IMR-90 (cell line): Measurements from ENCODE around the gene PPBP. TPM values are rescaled to one million over a fixed set of nuclear protein-coding genes. Genes with fewer than 3 reads are reported as not detected.

Experiments
- ATAC-seq: fragments of 200-7000 bp; cut with Tn5 transposase; 2 replicates; pipeline ENCODE4 v1.9.1; 2020; ENCODE audit warnings: low read depth, mild to moderate bottlenecking, moderate library complexity
- BruUV-seq: library from RNA; stranded (reverse); fragments of 400-500 nt; replicated peaks from 2 replicates; lab custom pipeline; 2021; lab: Mats Ljungman, UMichigan
- CTCF ChIA-PET: fragments of 300-600 bp; formaldehyde crosslinking; extraction: SDS; loops from one replicate; lab custom pipeline; 2021; ENCODE audit warnings: antibody characterized with exemption; lab: Yijun Ruan, JAX
- POLR2A ChIA-PET: fragments of 300-600 bp; sonication (Branson Sonifier 250); formaldehyde crosslinking; loops from one replicate; lab custom pipeline; 2022; ENCODE audit warnings: antibody characterized with exemption; ENCODE audit not compliant: unreplicated experiment; lab: Charles Lee
- DNase-seq: peaks from one replicate; pipeline ENCODE4 v3.0.0; 2013
- H2AFZ ChIP-seq: replicated peaks from 2 replicates; pipeline ENCODE3; 2013; ENCODE audit warnings: low read length, mild to moderate bottlenecking; ENCODE audit not compliant: poor library complexity
- H2AK5ac ChIP-seq: 2 replicates; pipeline ENCODE4 v1.6.1; 2013; ENCODE audit warnings: low read depth, low read length, inconsistent platforms
- H2AK9ac ChIP-seq: replicated peaks from 2 replicates; pipeline ENCODE3; 2013; ENCODE audit warnings: mild to moderate bottlenecking, low read depth, low read length, moderate library complexity; ENCODE audit not compliant: poor library complexity
- H2BK120ac ChIP-seq: 2 replicates; pipeline ENCODE4 v1.6.1; 2013; ENCODE audit warnings: low read depth, low read length, inconsistent platforms
- H2BK15ac ChIP-seq: 3 replicates; pipeline ENCODE4 v1.6.1; 2013; ENCODE audit warnings: low read depth, low read length, inconsistent platforms
- H2BK20ac ChIP-seq: 2 replicates; pipeline ENCODE4 v1.6.1; 2013; ENCODE audit warnings: low read depth, mild to moderate bottlenecking, inconsistent platforms, low read length, moderate library complexity
- H2BK5ac ChIP-seq: 2 replicates; pipeline ENCODE4 v1.6.1; 2013; ENCODE audit warnings: mild to moderate bottlenecking, low read depth, low read length, inconsistent platforms; ENCODE audit not compliant: poor library complexity, severe bottlenecking
- H3K14ac ChIP-seq: replicated peaks from 2 replicates; pipeline ENCODE4 v1.6.1; 2013; ENCODE audit warnings: low read depth, low read length, inconsistent platforms
- H3K18ac ChIP-seq: 2 replicates; pipeline ENCODE4 v1.6.1; 2013; ENCODE audit warnings: low read depth, low read length, control low read depth
- H3K23ac ChIP-seq: 2 replicates; pipeline ENCODE4 v1.6.1; 2013; ENCODE audit warnings: low read depth, low read length, inconsistent platforms
- H3K27ac ChIP-seq: 2 replicates; pipeline ENCODE4 v1.5.1; 2013; ENCODE audit warnings: mild to moderate bottlenecking, control low read depth, low read length; ENCODE audit not compliant: insufficient read depth
- H3K27me3 ChIP-seq: 2 replicates; pipeline ENCODE4 v1.6.1; 2013; ENCODE audit warnings: low read length; ENCODE audit not compliant: control insufficient read depth, insufficient read depth
- H3K36me3 ChIP-seq: 2 replicates; pipeline ENCODE4 v1.6.1; 2013; ENCODE audit warnings: low read length, mixed read lengths; ENCODE audit not compliant: control insufficient read depth, insufficient read depth
- H3K4ac ChIP-seq: 2 replicates; pipeline ENCODE4 v1.6.1; 2013; ENCODE audit warnings: low read depth, low read length, inconsistent platforms
- H3K4me1 ChIP-seq: 2 replicates; pipeline ENCODE4 v1.6.1; 2013; ENCODE audit warnings: low read length, mixed read lengths; ENCODE audit not compliant: control insufficient read depth, insufficient read depth
- H3K4me2 ChIP-seq: 2 replicates; pipeline ENCODE4 v1.6.1; 2013; ENCODE audit warnings: low read depth, mild to moderate bottlenecking, control low read depth, low read length, moderate library complexity
- H3K4me3 ChIP-seq: 2 replicates; pipeline ENCODE4 v1.5.1; 2013; ENCODE audit warnings: low read depth, mild to moderate bottlenecking, control low read depth, low read length, moderate library complexity; ENCODE audit not compliant: insufficient read depth
- H3K56ac ChIP-seq: 2 replicates; pipeline ENCODE4 v1.6.1; 2013; ENCODE audit warnings: low read length, inconsistent platforms; ENCODE audit not compliant: insufficient read depth; ENCODE audit errors: extremely low read depth
- H3K79me1 ChIP-seq, 2 experiments: 2 replicates each; pipeline ENCODE4 v1.6.1; 2013; ENCODE audit warnings: low read length in 2 of 2, inconsistent platforms in 1 of 2, low read depth in 1 of 2
- H3K9ac ChIP-seq: 2 replicates; pipeline ENCODE4 v1.6.1; 2013; ENCODE audit warnings: low read depth, low read length, control low read depth
- H3K9me1 ChIP-seq: 2 replicates; pipeline ENCODE4 v1.6.1; 2013; ENCODE audit warnings: low read length, inconsistent platforms; ENCODE audit not compliant: insufficient read depth
- H3K9me3 ChIP-seq: 2 replicates; pipeline ENCODE4 v1.6.1; 2013; ENCODE audit warnings: low read length; ENCODE audit not compliant: control insufficient read depth, insufficient read depth
- H4K20me1 ChIP-seq: 2 replicates; pipeline ENCODE4 v1.6.1; 2013; ENCODE audit warnings: low read length, inconsistent platforms; ENCODE audit not compliant: insufficient read depth
- H4K5ac ChIP-seq: 2 replicates; pipeline ENCODE4 v1.6.1; 2013; ENCODE audit warnings: mild to moderate bottlenecking, low read depth, low read length, control low read depth
- H4K8ac ChIP-seq, 2 experiments: 2 replicates each; pipeline ENCODE4 v1.6.1; 2013; ENCODE audit warnings: low read depth in 2 of 2, low read length in 2 of 2, control low read depth in 1 of 2, inconsistent platforms in 1 of 2
- H4K91ac ChIP-seq: 2 replicates; pipeline ENCODE4 v1.6.1; 2013; ENCODE audit warnings: low read depth, low read length, inconsistent platforms; ENCODE audit not compliant: insufficient read depth
- SMC3 ChIP-seq: fragments of 150-350 bp; IDR thresholded peaks from 2 replicates; pipeline ENCODE4 v1.6.1; 2016; ENCODE audit warnings: low read depth, mild to moderate bottlenecking, antibody characterized with exemption, low read length, moderate library complexity
- dilution Hi-C: fragments of 300-500 bp; cut with HindIII; formaldehyde crosslinking; loops from one replicate; pipeline ENCODE4 v1.14.3; 2018; ENCODE audit warnings: low sequenced_read_pairs; ENCODE audit not compliant: unreplicated experiment
- in situ Hi-C: fragments of 300-500 bp; cut with MboI; formaldehyde crosslinking; loops from 3 replicates; pipeline ENCODE4 v1.14.3; 2019; ENCODE audit warnings: low sequenced_read_pairs, inconsistent platforms, mixed read lengths
- intact Hi-C: fragments of 100-400 bp; cut with micrococcal nuclease; formaldehyde crosslinking; loops from 2 replicates; pipeline ENCODE4 v1.10.0; 2022
- polyA plus RNA-seq, 3 experiments: library from polyadenylated mRNA; depleted of rRNA; stranded (reverse); fragments of >200 nt; gene quantifications; 2 replicates each; pipeline ENCODE4 v1.2.3, GENCODE V29; 2012; ENCODE audit warnings: low replicate concordance in 1 of 3
- total RNA-seq: library from RNA; depleted of rRNA; stranded (reverse); fragments of >200 nt; gene quantifications from 2 replicates; pipeline ENCODE4 v1.2.3, GENCODE V29; 2012
- TF ChIP-seq, protein P1 (sequence below): conservative IDR thresholded peaks from 2 replicates; pipeline ENCODE4 v1.5.1; 2012; ENCODE audit warnings: mild to moderate bottlenecking, low read depth, low read length, improper control_type of control experiment

The PPBP gene
- total and polyA plus RNA-seq, 2 of the 4 experiments (the other 2 are of a cell fraction) = not detected

GRCh38 chr4:74030285-74030684 lies 42.3 kb upstream of the PPBP start:
- BruUV-seq = no TSS peak
- Histone ChIP-seq H3K18ac (no peak overlapping the region), H3K4me1 (no peaks in the 10 kb centered on the region), H2AK9ac (no peak overlapping the region), H2BK20ac (no peak overlapping the region), H3K4ac (no peak overlapping the region), H2BK15ac (no peak overlapping the region), H3K23ac (no peak overlapping the region), H3K14ac (no peak overlapping the region), H2BK120ac (no peak overlapping the region), H2AFZ (no peak overlapping the region), H3K36me3 (no peaks in the 10 kb centered on the region), H3K4me3 (no peak overlapping the region), H2BK5ac (no peak overlapping the region), H3K9ac (no peak overlapping the region), H3K79me1 (no peaks in the 10 kb centered on the region), H3K27ac (no peak overlapping the region), H3K9me3 (no peaks in the 10 kb centered on the region), H3K27me3 (no peaks in the 10 kb centered on the region), H4K8ac (no peak overlapping the region), H3K4me2 (no peak overlapping the region), H3K9me1 (0 out of 2 replicates have a peak, but pooled peaks cover 2% of the 10 kb centered on the region), H2AK5ac (no peak overlapping the region), H4K5ac (no peak overlapping the region), H4K91ac (no peak overlapping the region), H4K20me1 (no peaks in the 10 kb centered on the region), H3K56ac (no peak overlapping the region)
- TF ChIP-seq SMC3 = no peak
- TF ChIP-seq, protein P1, sequence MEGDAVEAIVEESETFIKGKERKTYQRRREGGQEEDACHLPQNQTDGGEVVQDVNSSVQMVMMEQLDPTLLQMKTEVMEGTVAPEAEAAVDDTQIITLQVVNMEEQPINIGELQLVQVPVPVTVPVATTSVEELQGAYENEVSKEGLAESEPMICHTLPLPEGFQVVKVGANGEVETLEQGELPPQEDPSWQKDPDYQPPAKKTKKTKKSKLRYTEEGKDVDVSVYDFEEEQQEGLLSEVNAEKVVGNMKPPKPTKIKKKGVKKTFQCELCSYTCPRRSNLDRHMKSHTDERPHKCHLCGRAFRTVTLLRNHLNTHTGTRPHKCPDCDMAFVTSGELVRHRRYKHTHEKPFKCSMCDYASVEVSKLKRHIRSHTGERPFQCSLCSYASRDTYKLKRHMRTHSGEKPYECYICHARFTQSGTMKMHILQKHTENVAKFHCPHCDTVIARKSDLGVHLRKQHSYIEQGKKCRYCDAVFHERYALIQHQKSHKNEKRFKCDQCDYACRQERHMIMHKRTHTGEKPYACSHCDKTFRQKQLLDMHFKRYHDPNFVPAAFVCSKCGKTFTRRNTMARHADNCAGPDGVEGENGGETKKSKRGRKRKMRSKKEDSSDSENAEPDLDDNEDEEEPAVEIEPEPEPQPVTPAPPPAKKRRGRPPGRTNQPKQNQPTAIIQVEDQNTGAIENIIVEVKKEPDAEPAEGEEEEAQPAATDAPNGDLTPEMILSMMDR = no peak
- intact Hi-C loops = loop anchor here (10.0 kb wide), 3 partner anchors 105 to 455 kb away; partner anchors contain the start of gene CXCL1
- in situ Hi-C loops = loop anchor here (10.0 kb wide), 1 partner anchor 365 kb away; no protein-coding TSS in a partner anchor
- ChIA-PET CTCF (no interaction called here), POLR2A (interaction anchor here (0.6 kb wide), 1 partner anchor 333 kb away, joined by 3 read pairs; no protein-coding TSS in a partner anchor)
- ATAC-seq (no peak), DNase-seq (no peak)
- dilution Hi-C loops = no loop called here
